ENCODE measurements around the gene RTN4RL2. TPM values are rescaled to one million over a fixed set of nuclear protein-coding genes. Genes with fewer than 3 reads are reported as not detected.

RTN4RL2 gene
- total and polyA plus RNA-seq, 9 of the 15 experiments (the other 6 are each of a cell fraction or from before 2014, with no cell fraction given), result 0.06 to 1.9 (median 0.34) TPM; not detected in 4

GRCh38 chr11:57460022-57460757, at the start of gene RTN4RL2 (continued):
- TF ChIP-seq KAT2B (IDR thresholded peaks at IDR 0.05; ENCODE audit: low read depth, low read length) (no peak), RBFOX2 (IDR thresholded peaks at IDR 0.05; ENCODE audit: low read depth, low read length) (peak; percentile 54; the same call in 1 of the 2 replicates), ATF7 (IDR thresholded peaks at IDR 0.05) (peak; percentile 70; the same call in 1 of the 2 replicates), TRIM24 (IDR thresholded peaks at IDR 0.05) (peak in 1 of 2 experiments; percentile 61; a peak in 2 of 4 replicates), U2AF1 (optimal IDR thresholded peaks at IDR 0.05; ENCODE audit: low read depth, low read length) (no peak), MAZ (CRISPR knock-in tag; conservative IDR thresholded peaks at IDR 0.05 in 1 of 2, IDR thresholded peaks at IDR 0.05 in 1 of 2) (0 out of 4 replicates have a peak, but pooled peaks have one; percentile 34 to 49), SAFB (IDR thresholded peaks at IDR 0.05; ENCODE audit: borderline replicate concordance, low read depth, low read length) (no peak), KLF13 (tag; IDR thresholded peaks at IDR 0.05; ENCODE audit: borderline replicate concordance, low read depth) (no peak), PRPF4 (IDR thresholded peaks at IDR 0.05; ENCODE audit: insufficient read depth, low read depth, low read length, poor library complexity, severe bottlenecking) (no peak), SIN3A (IDR thresholded peaks at IDR 0.05; ENCODE audit: borderline replicate concordance in 2 of 2, control insufficient read depth in 1 of 2, low read depth in 2 of 2, low read length in 2 of 2) (0 out of 4 replicates have a peak, but pooled peaks of 1 of the 2 experiments have one; percentile 5), CTCF (IDR thresholded peaks at IDR 0.05 in 2 of 3, conservative IDR thresholded peaks at IDR 0.05 in 1 of 3; ENCODE audit: insufficient read depth in 2 of 3, low read depth in 1 of 3, low read length in 3 of 3) (peak; percentile 29 to 50 (median 45); a peak in 3 of 6 replicates), FOXK1 (CRISPR knock-in tag; IDR thresholded peaks at IDR 0.05; ENCODE audit: borderline replicate concordance) (no peak), CEBPG (CRISPR knock-in tag; IDR thresholded peaks at IDR 0.05) (no peak), CEBPG (tag; conservative IDR thresholded peaks at IDR 0.05 in 1 of 2, IDR thresholded peaks at IDR 0.05 in 1 of 2) (no peak), ZBTB1 (CRISPR knock-in tag; IDR thresholded peaks at IDR 0.05; ENCODE audit: borderline replicate concordance, low read depth) (no peak), ZNF146 (CRISPR knock-in tag; IDR thresholded peaks at IDR 0.05; ENCODE audit: unreplicated experiment) (no peak), PRDM10 (IDR thresholded peaks at IDR 0.05; ENCODE audit: partially characterized antibody) (peak; percentile 95), EWSR1 (IDR thresholded peaks at IDR 0.05; ENCODE audit: borderline replicate concordance, low read depth, partially characterized antibody) (no peak), ZNF24 (IDR thresholded peaks at IDR 0.05) (no peak), NR2F6 (CRISPR knock-in tag; IDR thresholded peaks at IDR 0.05) (no peak), POLR2A (conservative IDR thresholded peaks at IDR 0.05) (no peak)
